Common myeloid progenitor, CD34-positive (primary cell): ENCODE data around the gene MYCT1.

Source experiments
- CTCF ChIA-PET: fragments of 350-600 bp; sonication (Branson Sonifier 250); formaldehyde crosslinking; loops from one replicate; lab custom pipeline; 2021; ENCODE audit warnings: antibody characterized with exemption; lab: Charles Lee
- POLR2A ChIA-PET: fragments of 350-600 bp; sonication (Branson Sonifier 250); formaldehyde crosslinking; loops from one replicate; lab custom pipeline; 2021; ENCODE audit warnings: antibody characterized with exemption; lab: Charles Lee
- DNase-seq, 3 donors: peaks; one replicate each; pipeline versions ENCODE4 v3.0.0 to v3.0.0-alpha.2; 2013
- H3K27ac ChIP-seq, 2 experiments: 1 replicate in 1 of 2; 2 replicates in 1 of 2; pipeline ENCODE4 v1.7.0; 2013; ENCODE audit warnings: inconsistent platforms in 2 of 2, low read length in 2 of 2, mild to moderate bottlenecking in 2 of 2, low read depth in 1 of 2, moderate library complexity in 1 of 2; ENCODE audit not compliant: severe bottlenecking in 2 of 2, insufficient read depth in 1 of 2, poor library complexity in 1 of 2
- H3K27me3 ChIP-seq, 5 experiments: replicated peaks in 2 of 5; 1 replicate in 3 of 5; 2 replicates in 2 of 5; pipeline versions ENCODE4 v1.6.1 to v1.7.0; 2013; ENCODE audit warnings: low read length in 4 of 5, mild to moderate bottlenecking in 2 of 5, moderate library complexity in 2 of 5, inconsistent platforms in 1 of 5; ENCODE audit not compliant: insufficient read depth in 5 of 5, control insufficient read depth in 4 of 5
- H3K36me3 ChIP-seq, 4 experiments: 1 replicate in 2 of 4; 2 replicates in 2 of 4; pipeline versions ENCODE4 v1.6.1 to v1.7.0; 2013; ENCODE audit warnings: low read length in 3 of 4, control low read depth in 1 of 4, mild to moderate bottlenecking in 1 of 4; ENCODE audit not compliant: control insufficient read depth in 4 of 4, insufficient read depth in 4 of 4
- H3K4me1 ChIP-seq, 4 experiments: 1 replicate in 3 of 4; 2 replicates in 1 of 4; pipeline versions ENCODE4 v1.6.1 to v1.7.1; 2013; ENCODE audit warnings: low read length in 3 of 4, mild to moderate bottlenecking in 3 of 4, control low read depth in 1 of 4, inconsistent platforms in 1 of 4, moderate library complexity in 1 of 4; ENCODE audit not compliant: control insufficient read depth in 4 of 4, insufficient read depth in 4 of 4; ENCODE audit errors: control extremely low read depth in 1 of 4
- H3K4me3 ChIP-seq, 7 experiments: 1 replicate in 4 of 7; 2 replicates in 3 of 7; pipeline versions ENCODE4 v1.5.1 to v1.7.0; 2013; ENCODE audit warnings: mild to moderate bottlenecking in 7 of 7, low read length in 6 of 7, moderate library complexity in 6 of 7, inconsistent platforms in 2 of 7, low read depth in 2 of 7, control low read depth in 1 of 7; ENCODE audit not compliant: insufficient read depth in 4 of 7, control insufficient read depth in 1 of 7; ENCODE audit errors: extremely low read depth in 1 of 7
- H3K9me3 ChIP-seq, 5 experiments: 1 replicate in 4 of 5; 2 replicates in 1 of 5; pipeline versions ENCODE4 v1.6.1 to v1.7.1; 2013; ENCODE audit warnings: low read length in 4 of 5, mild to moderate bottlenecking in 2 of 5, inconsistent platforms in 1 of 5, low read depth in 1 of 5, moderate library complexity in 1 of 5; ENCODE audit not compliant: control insufficient read depth in 4 of 5, insufficient read depth in 2 of 5; ENCODE audit errors: control extremely low read depth in 1 of 5
- WGBS: methylation state at CpG from one replicate; pipeline ENCODE4 v1.1.5; 2013; ENCODE audit not compliant: insufficient coverage; 5-methylcytosine and 5-hydroxymethylcytosine counted together

The MYCT1 gene

GRCh38 chr6:152769159-152769558 is 71.5 kb downstream of the MYCT1 start:
- H3K4me3 ChIP-seq: no peak overlapping the region
- H3K4me1 ChIP-seq: no peaks in the 10 kb centered on the region
- POLR2A ChIA-PET: no interaction called here
- peaks cover 0 to 3% (median 2%) of the 10 kb centered on the region in 5 experiments for H3K27me3 ChIP-seq
- no peaks in the 10 kb centered on the region for H3K9me3 ChIP-seq
- H3K36me3 ChIP-seq: no peaks in the 10 kb centered on the region
- CTCF ChIA-PET: no interaction called here
- DNase-seq: no peak
- 93% methylated on average over 3 of the region's 7 CpGs for WGBS
- H3K27ac ChIP-seq: no peak overlapping the region

GRCh38 chr6:152769993-152770392 is 72.3 kb downstream of the MYCT1 start:
- DNase-seq: no peak
- POLR2A ChIA-PET: no interaction called here
- no peaks in the 10 kb centered on the region for H3K36me3 ChIP-seq
- H3K9me3 ChIP-seq: no peaks in the 10 kb centered on the region
- no peak overlapping the region for H3K27ac ChIP-seq
- H3K4me3 ChIP-seq: no peak overlapping the region
- peaks cover 0 to 3% (median 0%) of the 10 kb centered on the region in 5 experiments for H3K27me3 ChIP-seq
- H3K4me1 ChIP-seq: no peaks in the 10 kb centered on the region
- WGBS: 87% methylated on average over 2 of the region's 2 CpGs
- CTCF ChIA-PET: no interaction called here

- Histone ChIP-seq H3K4me3 (no peak overlapping the region), H3K36me3 (no peaks in the 10 kb centered on the region), H3K27me3 (peaks cover 0 to 3% (median 0%) of the 10 kb centered on the region in 5 experiments), H3K4me1 (no peaks in the 10 kb centered on the region), H3K9me3 (no peaks in the 10 kb centered on the region), H3K27ac (no peak overlapping the region)
- POLR2A ChIA-PET: interaction anchor here (0.6 kb wide), 1 partner anchor 1228 kb away, joined by 3 read pairs; no protein-coding TSS in a partner anchor
- WGBS: 50% methylated on average over 1 of the region's 5 CpGs
- CTCF ChIA-PET: no interaction called here
- no peak for DNase-seq
Observed at GRCh38 chr6:152771061-152771687, 73.5 kb downstream of the MYCT1 start.
